NCI-H1417 (cell line): Measurements from ENCODE around the gene MYBPC2.
A peak's percentile ranks its signal among the peaks of the same experiment; 100 is the strongest.
"Not testable (repeated sequence)": the region's sequence is repeated elsewhere in the genome, so short reads cannot be mapped to it uniquely, and the experiment has no call there.

Experiments
- DNase-seq, 3 experiments: peaks; one replicate each; lab custom pipeline; 2025; lab: John Stamatoyannopoulos, UW

The MYBPC2 gene

GRCh38 chr19:50432221-50433028 lies at the start of gene MYBPC2:
MYBPC2 (plus strand) TSS chr19:50432892; CDS start chr19:50432954, 62 bp downstream.
- peak in 2 of 3 experiments; percentile 30 to 62 for DNase-seq

- no peak for DNase-seq
Observed at GRCh38 chr19:50383001-50383851, 49.5 kb upstream of the MYBPC2 start.

- DNase-seq, result peak; percentile 97 to 99 (median 99)
Observed at GRCh38 chr19:50383852-50384684, 48.6 kb upstream of the MYBPC2 start, which contains the start of gene POLD1. POLD1 (plus strand) TSS chr19:50384347; CDS start chr19:50398852, 14,505 bp downstream.

- no peak for DNase-seq
Observed at GRCh38 chr19:50384685-50385535, 47.8 kb upstream of the MYBPC2 start.

- DNase-seq, result no peak
Observed at GRCh38 chr19:50387176-50387867, 45.4 kb upstream of the MYBPC2 start.

- no peak for DNase-seq
Observed at GRCh38 chr19:50387868-50388245, 44.8 kb upstream of the MYBPC2 start.

GRCh38 chr19:50390295-50390694 lies 42.4 kb upstream of the MYBPC2 start:
- DNase-seq, result not testable (repeated sequence)

GRCh38 chr19:50390952-50391351 lies 41.7 kb upstream of the MYBPC2 start:
- DNase-seq, result not testable (repeated sequence)

- no peak for DNase-seq
Observed at GRCh38 chr19:50392759-50393158, 39.9 kb upstream of the MYBPC2 start.

GRCh38 chr19:50393589-50393988 lies 39.1 kb upstream of the MYBPC2 start:
- DNase-seq, result no peak

- no peak for DNase-seq
Observed at GRCh38 chr19:50394017-50394416, 38.7 kb upstream of the MYBPC2 start.

- DNase-seq, result no peak
Observed at GRCh38 chr19:50398675-50399367, 33.9 kb upstream of the MYBPC2 start.

- DNase-seq, result no peak
Observed at GRCh38 chr19:50399368-50399745, 33.3 kb upstream of the MYBPC2 start.

GRCh38 chr19:50401605-50402450 lies 30.9 kb upstream of the MYBPC2 start:
- DNase-seq, result no peak

- DNase-seq, result no peak
Observed at GRCh38 chr19:50402544-50403301, 30.0 kb upstream of the MYBPC2 start.

- no peak for DNase-seq
Observed at GRCh38 chr19:50406156-50406820, 26.4 kb upstream of the MYBPC2 start.

- no peak for DNase-seq
Observed at GRCh38 chr19:50406829-50407228, 25.9 kb upstream of the MYBPC2 start.

GRCh38 chr19:50409347-50409746 lies 23.3 kb upstream of the MYBPC2 start:
- no peak for DNase-seq
